ENCODE results near the gene POLG2.

The POLG2 gene

GRCh38 chr17:64496786-64497564, at the start of gene POLG2:
TSS of gene POLG2 (minus strand) at chr17:64497054. CDS start at chr17:64496968, 86 bp downstream.
- DNase-seq: peak; percentile 97

- no peak for DNase-seq
Measured at GRCh38 chr17:64544742-64545141, 47.9 kb upstream of the POLG2 start.

DNA sequence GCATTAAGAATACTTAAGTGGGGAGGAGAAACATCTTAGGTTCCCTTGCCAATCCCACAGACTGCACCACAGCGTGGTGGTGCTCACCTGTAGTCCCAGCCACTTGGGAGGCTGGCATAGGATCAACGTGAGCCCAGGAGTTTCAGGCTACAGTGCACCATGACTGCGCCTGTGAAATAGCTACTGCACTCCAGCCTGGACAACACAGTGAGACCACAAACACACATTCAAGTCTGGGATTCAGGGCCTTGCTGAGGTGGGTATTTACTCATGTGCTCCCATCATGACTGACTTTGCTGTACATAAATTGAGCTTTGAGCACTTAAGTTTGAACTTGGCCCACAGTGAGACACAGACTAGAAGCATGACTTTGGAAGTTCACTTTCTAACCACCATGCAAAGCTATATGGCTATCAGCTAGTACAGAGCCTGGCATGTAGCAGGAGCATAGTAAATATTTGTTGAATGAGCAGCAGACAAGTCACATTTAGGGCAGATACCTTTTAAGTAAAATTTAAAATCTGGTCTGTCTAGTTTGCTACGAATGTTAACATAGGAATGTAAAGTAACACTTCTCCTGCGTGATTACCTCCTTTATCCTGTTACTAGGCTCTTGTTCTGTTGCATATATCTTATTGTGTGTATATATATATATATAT, 43.4 kb upstream of the POLG2 start:
- DNase-seq: no peak

- no peak for DNase-seq
Measured at GRCh38 chr17:64538508-64539130, 41.8 kb upstream of the POLG2 start.

DNA sequence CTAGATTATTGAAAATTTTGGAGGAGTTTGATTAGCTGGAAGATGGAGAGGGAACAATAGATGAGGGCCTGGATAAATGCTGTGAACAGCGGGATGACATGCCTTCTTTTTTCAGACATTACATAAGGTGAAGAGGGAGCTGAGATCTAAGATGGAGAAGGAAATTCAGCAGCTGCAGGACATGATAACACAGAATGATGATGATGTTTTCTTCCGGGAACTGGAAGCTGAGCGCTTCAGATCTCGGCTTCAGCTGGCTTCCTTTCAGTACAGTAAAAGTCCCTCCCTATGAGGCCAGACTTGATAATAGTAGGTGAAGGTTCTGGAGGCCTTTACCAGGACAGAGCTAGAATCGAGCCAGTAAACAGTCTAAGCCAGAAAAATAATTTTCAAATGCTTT, 40.6 kb upstream of the POLG2 start:
- DNase-seq: no peak

DNA sequence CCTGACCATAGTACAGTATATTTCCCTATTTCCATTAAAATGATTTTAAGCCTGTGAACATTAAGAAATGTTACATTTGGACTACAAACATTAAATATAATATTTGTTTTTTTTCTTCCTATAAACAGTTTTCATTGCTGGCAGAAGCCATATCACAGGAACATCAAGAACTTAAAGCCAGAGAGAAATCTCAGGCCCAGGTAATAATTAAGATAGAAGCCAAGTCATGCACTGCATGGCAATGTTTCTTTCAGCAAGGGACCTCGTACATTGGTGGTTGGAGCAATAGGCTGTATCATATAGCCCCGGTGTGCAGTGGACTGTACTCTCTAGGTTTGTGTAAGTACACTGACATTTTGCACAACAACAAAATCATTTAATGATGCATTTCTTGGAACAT, 40.1 kb upstream of the POLG2 start:
- no peak for DNase-seq

DNA sequence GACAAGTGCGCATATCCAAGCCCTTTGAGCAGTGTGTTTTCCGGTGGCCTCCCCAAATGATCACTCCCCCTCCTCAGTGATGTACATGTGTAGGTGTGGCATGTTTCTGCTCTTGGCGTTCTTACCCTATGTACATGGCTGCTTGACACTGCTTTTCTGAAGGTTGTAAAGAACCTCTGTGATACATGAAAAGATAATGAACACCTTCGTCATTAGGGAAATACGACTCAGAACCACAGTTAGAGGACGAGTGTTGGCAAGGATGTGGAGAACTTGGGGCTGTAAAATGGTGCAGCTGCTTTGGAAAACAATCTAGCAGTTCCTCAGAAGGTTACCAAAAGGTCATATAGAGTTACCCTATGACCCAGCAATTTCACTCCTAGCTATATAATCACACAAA, 38.5 kb upstream of the POLG2 start:
- DNase-seq: no peak

- peak; percentile 12 to 33 for DNase-seq
Measured at GRCh38 chr17:64534187-64534586, 37.3 kb upstream of the POLG2 start.

DNA sequence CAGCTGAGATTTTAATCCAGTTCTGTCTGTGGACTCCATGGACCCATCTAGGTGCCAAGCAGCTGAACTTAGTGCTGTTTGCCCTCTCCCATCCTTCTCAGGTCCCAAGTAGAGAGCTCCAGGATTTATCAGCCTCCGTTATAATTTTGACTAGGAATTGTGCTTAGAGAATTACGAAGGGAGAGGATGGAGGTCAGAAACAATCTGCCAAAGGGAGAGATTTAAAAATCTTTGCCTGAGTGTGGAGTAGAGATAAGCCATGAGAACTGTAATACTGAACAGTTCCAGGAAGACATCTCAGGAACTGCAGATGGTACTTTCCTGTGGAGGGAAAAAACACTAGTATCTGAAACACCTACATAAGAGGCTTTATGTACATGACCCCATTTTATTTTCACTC, 36.9 kb upstream of the POLG2 start:
- no peak for DNase-seq

DNA sequence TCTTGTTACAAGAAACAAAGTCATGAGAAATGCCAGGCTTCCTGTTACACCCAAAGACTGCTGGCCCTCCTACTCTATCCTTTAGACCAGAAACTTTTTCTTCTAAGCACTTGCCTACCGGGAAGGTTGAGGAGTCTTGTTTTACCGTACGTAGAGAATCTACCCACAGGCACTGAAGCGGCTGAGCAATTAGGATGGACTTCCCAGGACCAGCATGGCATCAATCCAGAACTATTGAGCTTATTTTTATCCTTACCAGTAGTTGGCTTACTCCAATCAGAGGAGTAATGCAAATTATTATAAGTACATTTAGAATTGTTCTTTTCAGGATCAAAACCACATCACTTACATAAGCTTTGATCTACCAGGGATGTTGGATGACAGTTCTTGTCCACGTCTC, 35.6 kb upstream of the POLG2 start:
- no peak for DNase-seq

DNA sequence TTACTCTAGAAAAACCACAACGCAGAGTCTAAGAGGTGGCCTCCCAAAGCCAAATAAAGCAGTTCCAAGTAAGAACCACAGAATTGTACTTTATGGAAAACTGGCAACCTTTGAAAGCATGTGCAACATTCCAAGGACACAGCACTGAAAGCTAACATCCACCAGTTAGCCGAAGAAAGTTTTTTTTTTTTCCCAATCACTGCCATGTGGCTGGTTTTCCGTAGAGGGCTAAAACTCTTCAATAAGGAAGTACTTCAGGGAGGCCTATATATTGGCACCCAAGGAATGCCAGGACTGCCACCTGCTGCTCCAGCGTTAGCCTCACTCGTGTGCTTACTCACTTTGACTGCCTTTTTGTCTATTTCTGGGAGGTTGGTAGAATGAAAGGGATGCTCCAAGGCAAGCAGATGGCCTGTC, 35.1 kb upstream of the POLG2 start:
- DNase-seq: no peak

DNA sequence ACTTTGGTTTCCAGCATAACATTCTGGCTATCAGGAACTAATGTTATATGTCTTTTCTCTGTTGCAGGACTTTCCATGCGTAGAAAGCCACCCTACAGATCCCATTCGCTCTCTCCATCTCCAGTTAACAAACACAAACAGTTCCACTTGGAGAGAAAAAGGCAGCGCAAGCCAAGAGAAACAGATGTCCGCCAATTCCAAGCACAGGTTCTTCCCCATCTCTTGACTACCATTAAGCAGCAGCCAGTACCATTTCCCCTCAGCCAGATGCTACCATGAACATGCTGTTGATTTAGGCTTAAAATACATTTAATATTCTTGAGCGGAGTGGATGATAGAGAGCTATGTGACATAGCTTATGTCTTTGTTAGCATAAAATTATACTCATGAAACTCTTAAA, 32.4 kb upstream of the POLG2 start:
- DNase-seq: no peak

GRCh38 chr17:64527914-64528313, 31.1 kb upstream of the POLG2 start:
- DNase-seq: no peak

DNA sequence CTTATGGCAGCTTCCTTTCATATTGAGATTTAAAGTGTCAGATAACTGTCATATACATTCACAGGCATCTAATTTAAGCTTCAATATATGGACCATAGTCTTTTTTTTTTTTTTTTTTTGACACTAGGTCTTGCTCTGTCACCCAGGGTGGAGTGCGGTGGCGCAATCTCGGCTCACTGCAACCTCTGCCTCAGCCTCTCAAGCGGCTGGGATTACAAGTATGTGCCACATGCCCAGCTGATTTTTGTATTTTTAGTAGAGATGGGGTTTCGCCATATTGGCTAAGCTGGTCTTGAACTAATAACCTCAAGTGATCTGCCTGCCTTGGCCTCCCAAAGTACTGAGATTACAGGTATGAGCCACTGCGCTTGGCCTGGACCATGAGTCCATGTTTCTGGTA, 23.5 kb upstream of the POLG2 start:
- DNase-seq: no peak

DNA sequence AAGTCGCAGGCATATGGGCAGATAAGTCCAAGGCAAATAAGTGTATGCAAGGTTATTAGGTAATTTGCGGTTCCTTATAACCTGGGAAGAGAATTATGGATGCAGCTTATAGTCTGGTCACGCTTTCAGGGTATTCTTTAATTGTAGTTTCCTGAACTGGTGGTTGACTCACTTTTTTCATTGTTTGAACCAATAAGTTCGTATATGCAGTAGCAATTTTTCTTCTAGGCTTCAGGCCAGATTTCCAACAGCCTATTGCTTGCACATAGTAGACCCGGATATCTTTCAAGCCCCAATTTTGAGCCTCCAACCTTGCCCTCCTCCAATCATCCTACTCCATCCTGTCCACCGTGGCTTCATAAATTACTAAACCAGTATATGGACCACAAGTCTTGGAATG, 22.7 kb upstream of the POLG2 start:
- no peak for DNase-seq

GRCh38 chr17:64515829-64516228, 19.0 kb upstream of the POLG2 start:
- no peak for DNase-seq

DNA sequence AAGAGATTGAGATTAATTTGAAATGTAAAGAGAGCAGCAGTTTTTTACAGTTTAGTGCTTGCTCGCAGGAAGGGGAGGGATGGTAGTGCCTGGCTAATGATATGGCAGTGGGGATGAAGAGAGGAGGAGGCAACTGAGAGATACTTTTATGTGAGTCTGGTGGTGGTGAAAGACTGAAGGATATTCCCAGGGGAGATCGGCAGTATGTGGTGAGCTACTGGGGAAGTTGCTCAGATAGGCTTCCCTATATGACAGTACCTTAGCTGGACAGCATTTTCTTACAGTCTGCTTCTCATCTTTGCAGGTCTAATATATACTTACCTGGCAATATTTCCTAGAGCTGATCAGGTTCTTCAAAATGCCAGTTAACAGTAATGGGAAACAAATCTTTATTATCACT, 18.6 kb upstream of the POLG2 start:
- DNase-seq: no peak

DNA sequence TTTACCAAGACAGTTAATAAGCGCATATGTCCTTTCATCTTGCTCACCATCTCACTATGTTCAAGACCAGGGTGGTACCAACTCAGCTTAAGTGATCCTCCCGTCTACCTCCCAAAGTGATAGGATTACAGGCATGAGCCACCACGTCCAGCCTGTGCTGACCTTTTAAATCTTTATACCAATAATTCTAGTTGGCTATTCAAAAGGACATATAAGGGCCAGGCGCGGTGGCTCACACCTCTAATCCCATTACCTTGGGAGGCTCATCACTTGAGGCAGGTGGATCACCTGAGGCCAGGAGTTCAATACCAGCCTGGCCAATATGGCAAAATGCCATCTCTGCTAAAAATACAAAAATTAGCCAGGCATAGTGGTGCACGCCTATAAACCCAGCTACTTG, 12.3 kb upstream of the POLG2 start:
- DNase-seq: no peak

DNA sequence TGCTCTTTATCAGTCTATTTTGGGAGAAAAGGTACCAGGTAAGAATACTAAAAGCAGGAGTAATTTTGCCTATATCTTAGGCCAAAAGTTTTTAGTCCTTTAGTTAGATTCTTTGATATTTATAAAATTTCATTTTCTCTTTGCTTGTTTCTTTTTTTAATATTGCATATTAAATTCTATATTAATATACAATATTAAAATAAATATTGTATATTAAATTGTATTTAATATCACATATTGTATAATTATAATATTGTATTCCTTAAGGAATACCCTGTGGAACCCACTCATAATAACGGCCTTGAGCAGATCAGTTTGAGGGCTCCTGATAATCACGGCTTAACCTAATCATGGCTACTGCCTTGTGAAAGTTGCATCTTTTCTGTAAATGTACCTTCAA, 11.8 kb upstream of the POLG2 start:
- DNase-seq: no peak

GRCh38 chr17:64507413-64507782, 10.5 kb upstream of the POLG2 start:
- DNase-seq: peak; percentile 96 to 98

- DNase-seq: peak; percentile 100
Measured at GRCh38 chr17:64506576-64507412, 9.9 kb upstream of the POLG2 start, which contains the start of gene CEP95. TSS of gene CEP95 (plus strand) at chr17:64506977. CDS start at chr17:64507098, 121 bp downstream.

DNA sequence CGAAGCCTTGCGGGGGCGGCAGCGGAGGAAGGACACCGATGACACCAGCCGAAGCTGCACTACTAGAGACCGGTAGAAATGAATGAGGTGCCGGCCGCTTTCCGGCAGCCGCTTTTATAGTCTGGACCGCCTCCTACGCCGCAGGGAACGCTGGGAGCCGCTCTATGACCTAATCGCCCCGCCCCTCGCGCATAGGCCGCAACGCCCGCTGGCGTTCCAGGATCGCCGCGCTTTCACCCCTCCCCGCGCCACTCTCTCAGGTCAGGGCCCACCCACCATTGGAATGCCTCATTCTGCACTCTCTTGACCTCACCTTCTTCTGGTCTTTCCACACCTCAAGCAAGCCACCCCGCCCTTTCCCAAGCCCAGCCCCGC, 9.3 kb upstream of the POLG2 start, which contains the start of gene DDX5:
DDX5 (minus strand) TSS at position 89 of the 375 bp plus-strand sequence. CDS start 170 bp downstream, outside the sequence.
- peak; percentile 100 for DNase-seq
